D341Med (cell line): Measurements from ENCODE around the gene LONP2.
"Not testable (repeated sequence)": the region's sequence is repeated elsewhere in the genome, so short reads cannot be mapped to it uniquely, and the experiment has no call there.

ENCODE experiments used
- DNase-seq: peaks from one replicate; pipeline ENCODE4 v3.0.0; 2012; ENCODE audit warnings: low spot score

Gene LONP2

DNA sequence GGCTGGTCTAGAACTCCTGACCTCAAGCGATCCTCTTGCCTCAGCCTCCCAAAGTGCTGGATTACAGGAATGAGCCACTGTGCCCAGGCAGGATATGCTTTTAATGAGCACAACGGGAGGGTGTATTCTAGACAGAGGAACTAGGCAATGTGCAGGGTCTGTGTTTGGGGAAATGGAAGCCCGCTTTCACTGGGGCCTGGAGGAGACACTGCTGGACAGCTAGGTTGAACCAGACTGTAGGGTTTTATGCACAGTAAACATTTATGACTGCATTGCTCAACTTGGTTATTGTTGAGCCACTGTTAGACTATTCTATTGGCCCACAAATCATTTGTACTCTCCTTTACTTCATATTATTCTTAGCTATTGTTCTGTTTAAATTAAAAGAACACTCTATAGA lies 151.3 kb downstream of the LONP2 start:
- DNase-seq = no peak

DNA sequence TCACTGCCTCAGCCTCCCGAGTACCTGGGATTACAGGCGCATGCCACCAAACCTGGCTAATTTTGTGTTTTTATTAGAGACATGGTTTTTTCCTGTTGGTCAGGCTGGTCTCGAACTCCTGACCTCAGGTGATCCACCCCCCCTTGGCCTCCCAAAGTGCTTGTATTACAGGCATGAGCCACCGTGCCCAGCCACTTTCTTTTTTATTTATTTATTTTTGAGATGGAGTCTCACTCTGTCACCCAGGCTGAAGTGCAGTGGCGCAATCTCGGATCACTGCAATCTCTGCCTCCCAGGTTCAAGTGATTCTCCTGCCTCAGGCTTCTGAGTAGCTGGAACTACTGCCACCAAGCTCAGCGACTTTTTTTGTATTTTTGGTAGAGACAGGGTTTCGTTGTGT lies 158.4 kb downstream of the LONP2 start:
- DNase-seq = not testable (repeated sequence)

DNA sequence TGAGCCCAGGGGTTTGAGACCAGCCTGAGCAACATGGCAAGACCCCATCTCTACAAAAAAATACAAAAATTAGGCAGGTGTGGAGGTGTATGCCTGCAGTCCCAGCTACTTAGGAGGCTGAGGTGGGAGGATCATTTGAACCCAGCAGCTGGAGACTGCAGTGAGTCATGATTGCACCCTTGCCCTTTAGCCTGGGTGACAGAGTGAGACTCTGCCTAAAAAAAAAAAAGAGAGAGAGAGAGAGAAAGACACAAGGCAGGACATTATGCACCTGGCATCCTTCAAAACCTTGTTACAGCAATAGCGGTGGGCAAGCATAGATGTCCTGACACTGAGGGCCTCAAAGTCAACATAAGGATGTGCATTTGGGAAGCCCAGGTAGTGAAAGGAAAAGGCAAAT lies 161.1 kb downstream of the LONP2 start:
- DNase-seq = no peak

DNA sequence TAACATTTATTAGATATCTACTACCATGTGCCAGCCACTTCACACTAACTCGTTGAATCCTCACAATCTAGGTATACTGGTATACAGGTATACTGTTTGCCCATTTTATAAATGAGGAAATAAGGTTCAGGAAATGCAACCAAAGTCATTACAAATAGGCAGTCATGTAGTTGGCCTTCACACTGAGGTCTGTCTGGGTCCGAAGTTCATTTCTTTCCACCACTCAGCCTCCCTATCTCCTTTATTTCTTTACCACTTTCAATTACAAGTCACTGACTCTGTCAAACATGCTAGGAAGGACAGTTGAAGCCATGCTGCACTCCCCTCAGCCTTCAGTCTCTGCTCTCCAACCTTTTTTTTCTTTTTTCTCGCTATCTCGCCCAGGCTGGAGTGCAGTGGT lies 161.8 kb downstream of the LONP2 start:
- no peak for DNase-seq
